ENCODE results near the gene CHM. TPM values are rescaled to one million over a fixed set of nuclear protein-coding genes. Genes with fewer than 3 reads are reported as not detected.

CHM gene
- 22.7 and 31.1 TPM in 2 replicates for total RNA-seq

GRCh38 chrX:86047174-86047935 is at the start of gene CHM:
CHM (minus strand) TSS chrX:86047558; CDS start chrX:86047532, 26 bp downstream.

Other genes starting within 250 kb of the CHM start
- gene DACH2, start 100.9 kb upstream of the CHM start, total RNA-seq = not detected in 2 replicates